IMR-90 (cell line): ENCODE results near the gene WDR17. TPM values are rescaled to one million over a fixed set of nuclear protein-coding genes. Genes with fewer than 3 reads are reported as not detected.

Experiments
- ATAC-seq: fragments of 200-7000 bp; cut with Tn5 transposase; 2 replicates; pipeline ENCODE4 v1.9.1; 2020; ENCODE audit warnings: low read depth, mild to moderate bottlenecking, moderate library complexity
- BruUV-seq: library from RNA; stranded (reverse); fragments of 400-500 nt; replicated peaks from 2 replicates; lab custom pipeline; 2021; lab: Mats Ljungman, UMichigan
- CTCF ChIA-PET: fragments of 300-600 bp; formaldehyde crosslinking; extraction: SDS; loops from one replicate; lab custom pipeline; 2021; ENCODE audit warnings: antibody characterized with exemption; lab: Yijun Ruan, JAX
- POLR2A ChIA-PET: fragments of 300-600 bp; sonication (Branson Sonifier 250); formaldehyde crosslinking; loops from one replicate; lab custom pipeline; 2022; ENCODE audit warnings: antibody characterized with exemption; ENCODE audit not compliant: unreplicated experiment; lab: Charles Lee
- DNase-seq: peaks from one replicate; pipeline ENCODE4 v3.0.0; 2013
- H2AFZ ChIP-seq: replicated peaks from 2 replicates; pipeline ENCODE3; 2013; ENCODE audit warnings: low read length, mild to moderate bottlenecking; ENCODE audit not compliant: poor library complexity
- H2AK5ac ChIP-seq: 2 replicates; pipeline ENCODE4 v1.6.1; 2013; ENCODE audit warnings: low read depth, low read length, inconsistent platforms
- H2AK9ac ChIP-seq: replicated peaks from 2 replicates; pipeline ENCODE3; 2013; ENCODE audit warnings: mild to moderate bottlenecking, low read depth, low read length, moderate library complexity; ENCODE audit not compliant: poor library complexity
- H2BK120ac ChIP-seq: 2 replicates; pipeline ENCODE4 v1.6.1; 2013; ENCODE audit warnings: low read depth, low read length, inconsistent platforms
- H2BK15ac ChIP-seq: 3 replicates; pipeline ENCODE4 v1.6.1; 2013; ENCODE audit warnings: low read depth, low read length, inconsistent platforms
- H2BK20ac ChIP-seq: 2 replicates; pipeline ENCODE4 v1.6.1; 2013; ENCODE audit warnings: low read depth, mild to moderate bottlenecking, inconsistent platforms, low read length, moderate library complexity
- H2BK5ac ChIP-seq: 2 replicates; pipeline ENCODE4 v1.6.1; 2013; ENCODE audit warnings: mild to moderate bottlenecking, low read depth, low read length, inconsistent platforms; ENCODE audit not compliant: poor library complexity, severe bottlenecking
- H3K14ac ChIP-seq: replicated peaks from 2 replicates; pipeline ENCODE4 v1.6.1; 2013; ENCODE audit warnings: low read depth, low read length, inconsistent platforms
- H3K18ac ChIP-seq: 2 replicates; pipeline ENCODE4 v1.6.1; 2013; ENCODE audit warnings: low read depth, low read length, control low read depth
- H3K23ac ChIP-seq: 2 replicates; pipeline ENCODE4 v1.6.1; 2013; ENCODE audit warnings: low read depth, low read length, inconsistent platforms
- H3K27ac ChIP-seq: 2 replicates; pipeline ENCODE4 v1.5.1; 2013; ENCODE audit warnings: mild to moderate bottlenecking, control low read depth, low read length; ENCODE audit not compliant: insufficient read depth
- H3K27me3 ChIP-seq: 2 replicates; pipeline ENCODE4 v1.6.1; 2013; ENCODE audit warnings: low read length; ENCODE audit not compliant: control insufficient read depth, insufficient read depth
- H3K36me3 ChIP-seq: 2 replicates; pipeline ENCODE4 v1.6.1; 2013; ENCODE audit warnings: low read length, mixed read lengths; ENCODE audit not compliant: control insufficient read depth, insufficient read depth
- H3K4ac ChIP-seq: 2 replicates; pipeline ENCODE4 v1.6.1; 2013; ENCODE audit warnings: low read depth, low read length, inconsistent platforms
- H3K4me1 ChIP-seq: 2 replicates; pipeline ENCODE4 v1.6.1; 2013; ENCODE audit warnings: low read length, mixed read lengths; ENCODE audit not compliant: control insufficient read depth, insufficient read depth
- H3K4me2 ChIP-seq: 2 replicates; pipeline ENCODE4 v1.6.1; 2013; ENCODE audit warnings: low read depth, mild to moderate bottlenecking, control low read depth, low read length, moderate library complexity
- H3K4me3 ChIP-seq: 2 replicates; pipeline ENCODE4 v1.5.1; 2013; ENCODE audit warnings: low read depth, mild to moderate bottlenecking, control low read depth, low read length, moderate library complexity; ENCODE audit not compliant: insufficient read depth
- H3K56ac ChIP-seq: 2 replicates; pipeline ENCODE4 v1.6.1; 2013; ENCODE audit warnings: low read length, inconsistent platforms; ENCODE audit not compliant: insufficient read depth; ENCODE audit errors: extremely low read depth
- H3K79me1 ChIP-seq, 2 experiments: 2 replicates each; pipeline ENCODE4 v1.6.1; 2013; ENCODE audit warnings: low read length in 2 of 2, inconsistent platforms in 1 of 2, low read depth in 1 of 2
- H3K9ac ChIP-seq: 2 replicates; pipeline ENCODE4 v1.6.1; 2013; ENCODE audit warnings: low read depth, low read length, control low read depth
- H3K9me1 ChIP-seq: 2 replicates; pipeline ENCODE4 v1.6.1; 2013; ENCODE audit warnings: low read length, inconsistent platforms; ENCODE audit not compliant: insufficient read depth
- H3K9me3 ChIP-seq: 2 replicates; pipeline ENCODE4 v1.6.1; 2013; ENCODE audit warnings: low read length; ENCODE audit not compliant: control insufficient read depth, insufficient read depth
- H4K20me1 ChIP-seq: 2 replicates; pipeline ENCODE4 v1.6.1; 2013; ENCODE audit warnings: low read length, inconsistent platforms; ENCODE audit not compliant: insufficient read depth
- H4K5ac ChIP-seq: 2 replicates; pipeline ENCODE4 v1.6.1; 2013; ENCODE audit warnings: mild to moderate bottlenecking, low read depth, low read length, control low read depth
- H4K8ac ChIP-seq, 2 experiments: 2 replicates each; pipeline ENCODE4 v1.6.1; 2013; ENCODE audit warnings: low read depth in 2 of 2, low read length in 2 of 2, control low read depth in 1 of 2, inconsistent platforms in 1 of 2
- H4K91ac ChIP-seq: 2 replicates; pipeline ENCODE4 v1.6.1; 2013; ENCODE audit warnings: low read depth, low read length, inconsistent platforms; ENCODE audit not compliant: insufficient read depth
- BHLHE40 ChIP-seq: fragments of 150-350 bp; IDR thresholded peaks from 2 replicates; pipeline ENCODE4 v1.6.1; 2016; ENCODE audit warnings: mild to moderate bottlenecking, low read depth, low read length
- CEBPB ChIP-seq: IDR thresholded peaks from 2 replicates; pipeline ENCODE4 v1.6.1; 2012; ENCODE audit warnings: low read depth, low read length, improper control_type of control experiment
- CHD1 ChIP-seq: IDR thresholded peaks from 2 replicates; pipeline ENCODE4 v1.6.1; 2012; ENCODE audit warnings: low read depth, low read length, improper control_type of control experiment
- FOS ChIP-seq: fragments of 150-350 bp; IDR thresholded peaks from 2 replicates; pipeline ENCODE4 v1.6.1; 2016; ENCODE audit warnings: low read depth, low read length
- MAFK ChIP-seq: IDR thresholded peaks from 2 replicates; pipeline ENCODE4 v1.6.1; 2012; ENCODE audit warnings: low read depth, low read length, improper control_type of control experiment
- MAZ ChIP-seq: IDR thresholded peaks from 2 replicates; pipeline ENCODE4 v1.6.1; 2012; ENCODE audit warnings: low read depth, mild to moderate bottlenecking, low read length, improper control_type of control experiment, moderate library complexity, borderline replicate concordance
- MXI1 ChIP-seq: IDR thresholded peaks from 2 replicates; pipeline ENCODE4 v1.6.1; 2012; ENCODE audit warnings: low read depth, mild to moderate bottlenecking, low read length, moderate library complexity, borderline replicate concordance
- NFE2L2 ChIP-seq: fragments of 150-350 bp; IDR thresholded peaks from 2 replicates; pipeline ENCODE4 v1.6.1; 2016; ENCODE audit warnings: low read depth, mild to moderate bottlenecking, low read length
- POLR2A ChIP-seq: IDR thresholded peaks from 2 replicates; pipeline ENCODE4 v1.6.1; 2012; ENCODE audit warnings: mild to moderate bottlenecking, low read depth, low read length
- RAD21 ChIP-seq: IDR thresholded peaks from 2 replicates; pipeline ENCODE4 v1.6.1; 2012; ENCODE audit warnings: low read length, improper control_type of control experiment
- RCOR1 ChIP-seq: IDR thresholded peaks from 2 replicates; pipeline ENCODE4 v1.6.1; 2012; ENCODE audit warnings: mild to moderate bottlenecking, low read length, improper control_type of control experiment; ENCODE audit not compliant: insufficient replicate concordance
- RFX5 ChIP-seq: IDR thresholded peaks from 2 replicates; pipeline ENCODE4 v1.8.0; 2012; ENCODE audit warnings: low read depth, mild to moderate bottlenecking, low read length, moderate library complexity
- SMC3 ChIP-seq: fragments of 150-350 bp; IDR thresholded peaks from 2 replicates; pipeline ENCODE4 v1.6.1; 2016; ENCODE audit warnings: low read depth, mild to moderate bottlenecking, antibody characterized with exemption, low read length, moderate library complexity
- WGBS, 2 experiments: methylation state at CpG; one replicate each; pipeline versions ENCODE4 v1.1.5 to v1.1.7; 2013; ENCODE audit warnings: missing lambda C conversion rate in 2 of 2; ENCODE audit not compliant: insufficient read length in 1 of 2; ENCODE audit errors: extremely low coverage in 2 of 2; 5-methylcytosine and 5-hydroxymethylcytosine counted together
- dilution Hi-C: fragments of 300-500 bp; cut with HindIII; formaldehyde crosslinking; loops from one replicate; pipeline ENCODE4 v1.14.3; 2018; ENCODE audit warnings: low sequenced_read_pairs; ENCODE audit not compliant: unreplicated experiment
- in situ Hi-C: fragments of 300-500 bp; cut with MboI; formaldehyde crosslinking; loops from 3 replicates; pipeline ENCODE4 v1.14.3; 2019; ENCODE audit warnings: low sequenced_read_pairs, inconsistent platforms, mixed read lengths
- intact Hi-C: fragments of 100-400 bp; cut with micrococcal nuclease; formaldehyde crosslinking; loops from 2 replicates; pipeline ENCODE4 v1.10.0; 2022
- polyA plus RNA-seq, 3 experiments: library from polyadenylated mRNA; depleted of rRNA; stranded (reverse); fragments of >200 nt; gene quantifications; 2 replicates each; pipeline ENCODE4 v1.2.3, GENCODE V29; 2012; ENCODE audit warnings: low replicate concordance in 1 of 3
- total RNA-seq: library from RNA; depleted of rRNA; stranded (reverse); fragments of >200 nt; gene quantifications from 2 replicates; pipeline ENCODE4 v1.2.3, GENCODE V29; 2012
- TF ChIP-seq, protein P1 (sequence below): fragments of 150-350 bp; IDR thresholded peaks from 2 replicates; pipeline ENCODE4 v1.6.1; 2017; ENCODE audit warnings: mild to moderate bottlenecking, antibody characterized with exemption, low read length, low read depth
- TF ChIP-seq, protein P2 (sequence below): fragments of 150-350 bp; IDR thresholded peaks from 2 replicates; pipeline ENCODE4 v1.6.1; 2016; ENCODE audit warnings: low read depth, mild to moderate bottlenecking, low read length, moderate library complexity, borderline replicate concordance
- TF ChIP-seq, protein P3 (sequence below): conservative IDR thresholded peaks from 2 replicates; pipeline ENCODE4 v1.5.1; 2012; ENCODE audit warnings: mild to moderate bottlenecking, low read depth, low read length, improper control_type of control experiment

The WDR17 gene
- total and polyA plus RNA-seq, 2 of the 4 experiments (the other 2 are of a cell fraction), result 0.53 to 0.54 TPM

DNA sequence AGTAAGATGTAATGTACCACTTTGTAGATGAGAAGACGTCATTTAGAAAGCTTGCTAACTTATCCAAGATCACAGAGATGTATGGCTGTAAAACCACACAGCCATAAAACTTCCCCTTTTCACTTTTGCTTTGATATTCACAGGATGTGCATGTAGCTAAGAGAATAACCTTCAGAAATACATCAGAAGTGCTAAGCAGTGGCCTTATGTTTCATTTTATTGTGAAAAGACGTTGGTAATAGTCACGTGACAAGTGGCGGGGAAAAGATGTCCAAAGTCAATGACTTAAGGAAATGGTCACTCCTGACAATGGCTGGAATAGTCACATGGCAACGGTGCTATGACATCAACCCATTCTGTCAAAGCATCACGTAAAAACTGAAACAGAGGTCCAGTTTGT lies 12.9 kb upstream of the WDR17 start:
- Histone ChIP-seq H3K4me2 (no peak overlapping the region), H3K14ac (no peak overlapping the region), H3K4ac (no peak overlapping the region), H4K8ac (no peak overlapping the region), H3K9me1 (no peaks in the 10 kb centered on the region), H3K27ac (no peak overlapping the region), H2AFZ (no peak overlapping the region), H3K79me1 (no peaks in the 10 kb centered on the region), H3K18ac (no peak overlapping the region), H3K27me3 (no peaks in the 10 kb centered on the region; the same call in 1 of the 2 replicates), H2BK15ac (no peak overlapping the region), H3K4me1 (no peaks in the 10 kb centered on the region), H4K20me1 (no peaks in the 10 kb centered on the region), H2AK9ac (no peak overlapping the region), H2BK20ac (no peak overlapping the region), H3K9me3 (no peaks in the 10 kb centered on the region), H2AK5ac (no peak overlapping the region), H4K5ac (no peak overlapping the region), H3K56ac (no peak overlapping the region), H2BK120ac (no peak overlapping the region), H2BK5ac (no peak overlapping the region), H3K4me3 (no peak overlapping the region), H3K23ac (no peak overlapping the region), H3K36me3 (no peaks in the 10 kb centered on the region), H4K91ac (no peak overlapping the region), H3K9ac (no peak overlapping the region)
- TF ChIP-seq CEBPB, result no peak
- TF ChIP-seq, protein P1, sequence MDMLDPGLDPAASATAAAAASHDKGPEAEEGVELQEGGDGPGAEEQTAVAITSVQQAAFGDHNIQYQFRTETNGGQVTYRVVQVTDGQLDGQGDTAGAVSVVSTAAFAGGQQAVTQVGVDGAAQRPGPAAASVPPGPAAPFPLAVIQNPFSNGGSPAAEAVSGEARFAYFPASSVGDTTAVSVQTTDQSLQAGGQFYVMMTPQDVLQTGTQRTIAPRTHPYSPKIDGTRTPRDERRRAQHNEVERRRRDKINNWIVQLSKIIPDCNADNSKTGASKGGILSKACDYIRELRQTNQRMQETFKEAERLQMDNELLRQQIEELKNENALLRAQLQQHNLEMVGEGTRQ, result no peak
- TF ChIP-seq MAFK, result no peak
- TF ChIP-seq MXI1, result no peak
- no peak for TF ChIP-seq RFX5
- TF ChIP-seq POLR2A, result no peak
- TF ChIP-seq MAZ, result no peak
- TF ChIP-seq, protein P2, sequence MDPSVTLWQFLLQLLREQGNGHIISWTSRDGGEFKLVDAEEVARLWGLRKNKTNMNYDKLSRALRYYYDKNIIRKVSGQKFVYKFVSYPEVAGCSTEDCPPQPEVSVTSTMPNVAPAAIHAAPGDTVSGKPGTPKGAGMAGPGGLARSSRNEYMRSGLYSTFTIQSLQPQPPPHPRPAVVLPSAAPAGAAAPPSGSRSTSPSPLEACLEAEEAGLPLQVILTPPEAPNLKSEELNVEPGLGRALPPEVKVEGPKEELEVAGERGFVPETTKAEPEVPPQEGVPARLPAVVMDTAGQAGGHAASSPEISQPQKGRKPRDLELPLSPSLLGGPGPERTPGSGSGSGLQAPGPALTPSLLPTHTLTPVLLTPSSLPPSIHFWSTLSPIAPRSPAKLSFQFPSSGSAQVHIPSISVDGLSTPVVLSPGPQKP, result no peak
- TF ChIP-seq, protein P3, sequence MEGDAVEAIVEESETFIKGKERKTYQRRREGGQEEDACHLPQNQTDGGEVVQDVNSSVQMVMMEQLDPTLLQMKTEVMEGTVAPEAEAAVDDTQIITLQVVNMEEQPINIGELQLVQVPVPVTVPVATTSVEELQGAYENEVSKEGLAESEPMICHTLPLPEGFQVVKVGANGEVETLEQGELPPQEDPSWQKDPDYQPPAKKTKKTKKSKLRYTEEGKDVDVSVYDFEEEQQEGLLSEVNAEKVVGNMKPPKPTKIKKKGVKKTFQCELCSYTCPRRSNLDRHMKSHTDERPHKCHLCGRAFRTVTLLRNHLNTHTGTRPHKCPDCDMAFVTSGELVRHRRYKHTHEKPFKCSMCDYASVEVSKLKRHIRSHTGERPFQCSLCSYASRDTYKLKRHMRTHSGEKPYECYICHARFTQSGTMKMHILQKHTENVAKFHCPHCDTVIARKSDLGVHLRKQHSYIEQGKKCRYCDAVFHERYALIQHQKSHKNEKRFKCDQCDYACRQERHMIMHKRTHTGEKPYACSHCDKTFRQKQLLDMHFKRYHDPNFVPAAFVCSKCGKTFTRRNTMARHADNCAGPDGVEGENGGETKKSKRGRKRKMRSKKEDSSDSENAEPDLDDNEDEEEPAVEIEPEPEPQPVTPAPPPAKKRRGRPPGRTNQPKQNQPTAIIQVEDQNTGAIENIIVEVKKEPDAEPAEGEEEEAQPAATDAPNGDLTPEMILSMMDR, result no peak
- TF ChIP-seq RCOR1, result no peak
- no peak for TF ChIP-seq SMC3
- TF ChIP-seq CHD1, result no peak
- no peak for TF ChIP-seq RAD21
- TF ChIP-seq BHLHE40, result no peak
- no peak for TF ChIP-seq FOS
- TF ChIP-seq NFE2L2, result no peak
- in situ Hi-C loops (no loop called here), dilution Hi-C loops (no loop called here), intact Hi-C loops (no loop called here)
- no TSS peak for BruUV-seq
- no peak for DNase-seq
- CTCF ChIA-PET, result no interaction called here
- WGBS, 2 experiments, result no CpG with 5 or more reads among the region's 6 CpGs
- POLR2A ChIA-PET, result no interaction called here
- ATAC-seq, result no peak
